Measurements from ENCODE around the gene SPON1.

The SPON1 gene

DNA sequence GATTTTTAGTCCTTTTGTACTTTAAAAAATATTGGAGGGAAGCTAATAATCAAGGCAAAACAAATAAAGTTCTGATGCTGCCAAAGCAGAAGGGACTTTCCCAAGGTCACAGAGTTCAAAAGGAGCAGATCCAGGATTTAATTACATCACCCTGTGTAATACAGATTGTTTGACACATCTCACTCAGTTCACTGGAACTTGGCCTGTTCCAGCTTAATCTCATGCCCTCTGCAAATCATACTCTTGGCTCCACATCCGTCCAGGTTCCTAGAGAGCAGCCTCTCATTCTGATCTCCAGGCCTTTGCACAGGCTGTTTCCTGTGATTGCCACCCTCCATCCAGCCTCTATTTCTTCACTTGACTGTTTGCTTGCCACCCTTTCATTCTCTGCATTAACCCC is 151.7 kb downstream of the SPON1 start:
- Histone ChIP-seq H3K4me3 (no peak overlapping the region), H3K9me3 (ENCODE audit: low read depth, low read length) (no peaks in the 10 kb centered on the region), H3K9ac (ENCODE audit: insufficient read length) (no peak overlapping the region), H3K27ac (no peak overlapping the region), H3K36me3 (ENCODE audit: insufficient read depth, low read length) (no peaks in the 10 kb centered on the region)
- TF ChIP-seq EZH2 (IDR thresholded peaks at IDR 0.05) (no peak), POLR2AphosphoS5 (IDR thresholded peaks at IDR 0.05; ENCODE audit: borderline replicate concordance, low read depth, low read length) (no peak), FOXP2 (optimal IDR thresholded peaks at IDR 0.05; ENCODE audit: control extremely low read depth, extremely low read length, insufficient read depth) (no peak)
- no peak for DNase-seq (ENCODE audit: low read depth, low spot score)

DNA sequence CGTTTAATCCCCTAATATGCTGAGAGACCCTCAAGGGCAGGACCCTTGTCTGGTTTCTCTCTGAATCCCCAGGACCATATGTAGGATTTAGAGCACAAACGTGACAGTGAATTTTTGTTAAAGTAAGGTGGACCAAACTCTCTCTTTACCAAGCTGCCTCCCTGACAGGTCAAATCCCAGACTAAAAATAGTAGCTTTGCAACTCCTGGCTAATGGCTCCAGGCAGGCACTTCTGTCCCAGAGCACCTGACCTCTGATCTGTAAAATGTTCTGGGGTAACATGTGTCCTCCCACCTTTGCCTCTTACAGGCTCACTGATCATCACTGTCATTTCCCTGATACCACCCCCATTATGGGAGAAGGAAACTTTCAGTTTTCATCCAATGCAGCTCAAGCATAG is 152.3 kb downstream of the SPON1 start:
- H3K27ac ChIP-seq: no peak overlapping the region
- TF ChIP-seq FOXP2 (optimal IDR thresholded peaks at IDR 0.05; ENCODE audit: control extremely low read depth, extremely low read length, insufficient read depth) (no peak), POLR2AphosphoS5 (IDR thresholded peaks at IDR 0.05; ENCODE audit: borderline replicate concordance, low read depth, low read length) (no peak), EZH2 (IDR thresholded peaks at IDR 0.05) (no peak)
- no peaks in the 10 kb centered on the region for H3K36me3 ChIP-seq (ENCODE audit: insufficient read depth, low read length)
- no peak overlapping the region for H3K9ac ChIP-seq (ENCODE audit: insufficient read length)
- no peak for DNase-seq (ENCODE audit: low read depth, low spot score)
- no peak overlapping the region for H3K4me3 ChIP-seq
- no peaks in the 10 kb centered on the region for H3K9me3 ChIP-seq (ENCODE audit: low read depth, low read length)

DNA sequence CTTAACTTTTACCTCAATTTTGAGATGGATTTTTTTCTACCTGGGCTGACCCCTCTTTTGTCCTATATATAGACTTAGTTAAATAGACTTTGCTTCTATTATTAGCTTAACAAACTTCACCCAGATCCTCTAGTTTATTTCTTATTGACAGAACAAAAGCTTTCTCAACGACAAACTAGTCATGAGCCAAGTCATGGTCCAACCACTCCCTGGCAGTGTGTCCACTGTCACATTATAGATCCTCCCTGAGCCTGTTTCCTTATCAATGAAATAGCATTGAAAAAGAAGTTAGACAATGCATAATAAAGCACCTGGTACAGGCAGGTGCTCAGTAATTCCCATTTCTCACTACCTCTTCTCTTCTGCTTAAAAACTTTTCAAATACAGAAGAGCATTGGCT is 155.1 kb downstream of the SPON1 start:
- no peak for DNase-seq (ENCODE audit: low read depth, low spot score)
- no peaks in the 10 kb centered on the region for H3K9me3 ChIP-seq (ENCODE audit: low read depth, low read length)
- no peak overlapping the region for H3K27ac ChIP-seq
- TF ChIP-seq POLR2AphosphoS5 (IDR thresholded peaks at IDR 0.05; ENCODE audit: borderline replicate concordance, low read depth, low read length): no peak
- TF ChIP-seq FOXP2 (optimal IDR thresholded peaks at IDR 0.05; ENCODE audit: control extremely low read depth, extremely low read length, insufficient read depth): no peak
- no peak for TF ChIP-seq EZH2 (IDR thresholded peaks at IDR 0.05)
- no peak overlapping the region for H3K9ac ChIP-seq (ENCODE audit: insufficient read length)
- no peak overlapping the region for H3K4me3 ChIP-seq
- no peaks in the 10 kb centered on the region for H3K36me3 ChIP-seq (ENCODE audit: insufficient read depth, low read length)

DNA sequence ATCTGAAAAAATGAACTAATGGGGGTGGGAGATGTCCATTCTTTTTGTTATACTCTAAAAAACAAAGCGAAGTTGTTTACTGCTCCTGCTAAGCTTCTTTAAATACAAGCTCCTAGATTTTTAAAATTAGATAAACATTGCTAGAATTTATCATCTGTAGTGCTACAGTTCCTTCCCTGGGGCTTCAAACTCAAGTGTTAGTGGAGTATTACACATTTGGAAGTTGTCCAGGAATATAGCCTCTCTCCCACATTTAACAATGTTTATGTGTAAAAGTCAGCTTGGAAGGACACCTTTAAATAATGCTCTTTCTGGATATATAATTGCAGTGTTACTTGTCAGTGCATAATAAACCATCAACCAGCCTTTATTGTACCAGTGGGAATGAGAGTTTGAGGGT is 155.5 kb downstream of the SPON1 start:
- H3K36me3 ChIP-seq (ENCODE audit: insufficient read depth, low read length): no peaks in the 10 kb centered on the region
- no peak overlapping the region for H3K27ac ChIP-seq
- DNase-seq (ENCODE audit: low read depth, low spot score): no peak
- no peak overlapping the region for H3K9ac ChIP-seq (ENCODE audit: insufficient read length)
- no peak for TF ChIP-seq EZH2 (IDR thresholded peaks at IDR 0.05)
- TF ChIP-seq POLR2AphosphoS5 (IDR thresholded peaks at IDR 0.05; ENCODE audit: borderline replicate concordance, low read depth, low read length): no peak
- TF ChIP-seq FOXP2 (optimal IDR thresholded peaks at IDR 0.05; ENCODE audit: control extremely low read depth, extremely low read length, insufficient read depth): no peak
- no peaks in the 10 kb centered on the region for H3K9me3 ChIP-seq (ENCODE audit: low read depth, low read length)
- H3K4me3 ChIP-seq: no peak overlapping the region

DNA sequence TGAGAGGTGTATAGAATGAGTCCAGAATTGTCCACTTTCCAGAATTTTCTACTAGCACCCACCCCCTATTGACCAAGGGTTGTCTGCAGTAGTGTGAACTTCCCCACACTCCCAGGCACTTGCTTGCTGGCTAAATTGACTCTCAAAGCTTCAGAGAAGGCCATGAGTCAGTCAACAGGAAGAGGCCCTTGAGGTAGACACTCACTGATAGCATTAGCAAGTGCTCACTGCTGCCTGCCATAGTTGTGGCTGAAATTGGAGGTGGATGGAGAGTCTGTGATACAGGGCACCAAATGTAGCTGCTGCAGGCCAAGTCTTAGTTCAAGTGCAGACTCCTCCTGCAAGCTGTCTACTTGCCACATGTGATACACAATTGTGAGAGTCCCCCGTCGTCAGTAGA is 156.8 kb downstream of the SPON1 start:
- no peaks in the 10 kb centered on the region for H3K9me3 ChIP-seq (ENCODE audit: low read depth, low read length)
- no peak overlapping the region for H3K9ac ChIP-seq (ENCODE audit: insufficient read length)
- DNase-seq (ENCODE audit: low read depth, low spot score): no peak
- H3K4me3 ChIP-seq: no peak overlapping the region
- no peak overlapping the region for H3K27ac ChIP-seq
- H3K36me3 ChIP-seq (ENCODE audit: insufficient read depth, low read length): no peaks in the 10 kb centered on the region
- TF ChIP-seq FOXP2 (optimal IDR thresholded peaks at IDR 0.05; ENCODE audit: control extremely low read depth, extremely low read length, insufficient read depth) (no peak), POLR2AphosphoS5 (IDR thresholded peaks at IDR 0.05; ENCODE audit: borderline replicate concordance, low read depth, low read length) (no peak), EZH2 (IDR thresholded peaks at IDR 0.05) (no peak)

DNA sequence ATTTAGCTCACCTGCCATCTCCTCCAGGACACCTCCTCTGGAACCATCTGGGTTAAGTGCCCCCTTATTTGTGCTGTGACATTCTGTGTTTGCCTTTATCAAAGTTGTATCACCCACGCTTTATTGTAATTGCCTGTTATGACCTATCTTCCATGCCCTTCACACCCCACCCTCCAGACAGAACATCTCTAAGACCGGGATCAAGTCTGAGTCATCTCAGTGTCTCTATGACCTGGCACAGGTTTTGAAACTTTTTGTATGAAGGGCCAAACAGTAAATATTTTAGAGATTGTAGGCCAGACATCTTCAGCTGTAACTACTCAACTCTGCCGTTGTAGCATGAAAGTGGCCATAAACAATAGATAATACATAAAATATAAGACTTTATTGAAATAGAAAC is 161.8 kb downstream of the SPON1 start:
- TF ChIP-seq POLR2AphosphoS5 (IDR thresholded peaks at IDR 0.05; ENCODE audit: borderline replicate concordance, low read depth, low read length) (no peak), FOXP2 (optimal IDR thresholded peaks at IDR 0.05; ENCODE audit: control extremely low read depth, extremely low read length, insufficient read depth) (no peak), EZH2 (IDR thresholded peaks at IDR 0.05) (no peak)
- Histone ChIP-seq H3K4me3 (no peak overlapping the region), H3K9me3 (ENCODE audit: low read depth, low read length) (no peaks in the 10 kb centered on the region), H3K36me3 (ENCODE audit: insufficient read depth, low read length) (no peaks in the 10 kb centered on the region), H3K27ac (no peak overlapping the region), H3K9ac (ENCODE audit: insufficient read length) (no peak overlapping the region)
- DNase-seq (ENCODE audit: low read depth, low spot score): no peak

DNA sequence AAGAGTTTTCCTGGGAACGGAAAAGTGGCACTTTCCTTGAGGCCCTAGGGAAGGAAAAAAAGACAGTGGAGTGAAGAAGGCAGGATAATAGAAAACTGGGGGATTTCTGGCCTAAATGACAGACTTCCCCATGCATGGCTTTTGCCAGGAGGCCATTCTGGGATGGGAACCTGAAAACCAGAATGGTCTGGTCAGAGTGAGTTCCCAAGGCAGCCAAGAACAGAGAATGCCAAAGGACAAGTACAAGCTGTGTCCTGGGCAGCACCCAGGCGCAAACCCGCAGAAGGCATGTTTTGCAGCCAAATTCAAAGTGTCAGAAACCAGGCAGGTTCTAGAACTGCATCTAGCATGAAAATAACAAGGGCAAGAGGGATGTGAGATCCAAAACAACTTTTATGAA is 162.4 kb downstream of the SPON1 start:
- Histone ChIP-seq H3K9ac (ENCODE audit: insufficient read length) (no peak overlapping the region), H3K27ac (no peak overlapping the region), H3K36me3 (ENCODE audit: insufficient read depth, low read length) (no peaks in the 10 kb centered on the region), H3K4me3 (no peak overlapping the region), H3K9me3 (ENCODE audit: low read depth, low read length) (no peaks in the 10 kb centered on the region)
- TF ChIP-seq POLR2AphosphoS5 (IDR thresholded peaks at IDR 0.05; ENCODE audit: borderline replicate concordance, low read depth, low read length) (no peak), FOXP2 (optimal IDR thresholded peaks at IDR 0.05; ENCODE audit: control extremely low read depth, extremely low read length, insufficient read depth) (no peak), EZH2 (IDR thresholded peaks at IDR 0.05) (no peak)
- no peak for DNase-seq (ENCODE audit: low read depth, low spot score)

DNA sequence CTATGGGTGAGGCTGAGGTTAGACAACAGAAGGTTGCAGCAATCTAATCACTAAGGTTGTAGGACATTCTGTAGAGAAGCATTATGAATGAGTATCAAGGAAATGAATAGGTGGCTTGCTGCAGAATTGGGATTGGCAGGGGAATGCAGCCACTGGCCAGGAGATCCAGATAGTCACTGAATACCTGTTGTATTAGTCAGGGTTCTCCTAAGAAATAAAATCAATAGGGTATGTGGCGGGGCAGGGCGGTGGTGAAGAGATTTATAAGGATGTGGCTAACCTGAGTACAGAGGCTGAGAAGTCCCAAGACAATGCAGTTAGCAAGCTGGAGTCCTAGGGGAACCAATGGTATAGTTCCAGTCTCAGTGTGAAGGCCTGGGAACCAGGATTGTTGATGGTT is 163.0 kb downstream of the SPON1 start:
- H3K4me3 ChIP-seq: no peak overlapping the region

DNA sequence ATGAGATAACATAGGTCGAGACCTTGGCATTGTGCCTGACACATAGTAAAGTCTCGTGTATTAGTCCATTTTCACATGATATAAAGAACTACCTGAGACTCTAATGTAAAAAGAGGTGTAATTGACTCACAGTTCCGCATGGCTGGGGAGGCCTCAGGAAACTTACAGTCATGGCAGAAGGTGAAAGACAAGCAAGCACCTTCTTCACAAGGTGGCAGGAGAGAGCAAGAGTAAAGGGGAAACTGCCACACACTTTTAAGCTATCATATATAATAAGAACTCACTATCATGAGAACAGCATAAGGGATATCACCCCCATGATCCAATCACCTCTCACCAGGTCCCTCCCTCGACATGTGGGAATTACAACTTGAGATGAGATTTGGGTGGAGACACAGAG is 165.2 kb downstream of the SPON1 start:
- Histone ChIP-seq H3K9me3 (ENCODE audit: low read depth, low read length) (no peaks in the 10 kb centered on the region), H3K36me3 (ENCODE audit: insufficient read depth, low read length) (no peaks in the 10 kb centered on the region), H3K4me3 (no peak overlapping the region), H3K9ac (ENCODE audit: insufficient read length) (no peak overlapping the region), H3K27ac (no peak overlapping the region)
- TF ChIP-seq POLR2AphosphoS5 (IDR thresholded peaks at IDR 0.05; ENCODE audit: borderline replicate concordance, low read depth, low read length) (no peak), FOXP2 (optimal IDR thresholded peaks at IDR 0.05; ENCODE audit: control extremely low read depth, extremely low read length, insufficient read depth) (no peak), EZH2 (IDR thresholded peaks at IDR 0.05) (no peak)
- no peak for DNase-seq (ENCODE audit: low read depth, low spot score)

More for the DNA sequence above, 163.0 kb downstream of the SPON1 start:
- DNase-seq (ENCODE audit: low read depth, low spot score): no peak
- Histone ChIP-seq H3K9me3 (ENCODE audit: low read depth, low read length) (no peaks in the 10 kb centered on the region), H3K36me3 (ENCODE audit: insufficient read depth, low read length) (no peaks in the 10 kb centered on the region), H3K27ac (no peak overlapping the region), H3K9ac (ENCODE audit: insufficient read length) (no peak overlapping the region)
- TF ChIP-seq FOXP2 (optimal IDR thresholded peaks at IDR 0.05; ENCODE audit: control extremely low read depth, extremely low read length, insufficient read depth): no peak
- TF ChIP-seq POLR2AphosphoS5 (IDR thresholded peaks at IDR 0.05; ENCODE audit: borderline replicate concordance, low read depth, low read length): no peak
- no peak for TF ChIP-seq EZH2 (IDR thresholded peaks at IDR 0.05)

Data from SK-N-MC (cell line).